HG03139 (cell line): ENCODE results near the gene SHTN1.

ENCODE experiments used
- ATAC-seq: cut with Tn5 transposase; IDR thresholded peaks from one replicate; pipeline ENCODE4 v1.9.1; 2021; ENCODE audit not compliant: unreplicated experiment

The SHTN1 gene

GRCh38 chr10:116985611-116986010 lies 19.4 kb downstream of the SHTN1 start:
- no peak for ATAC-seq

GRCh38 chr10:116984202-116984990 lies 20.6 kb downstream of the SHTN1 start:
- no peak for ATAC-seq

- no peak for ATAC-seq
Measured at GRCh38 chr10:116980041-116980440, 24.9 kb downstream of the SHTN1 start.

GRCh38 chr10:116978901-116979300 lies 26.1 kb downstream of the SHTN1 start:
- no peak for ATAC-seq

GRCh38 chr10:116974456-116975005 lies 30.5 kb downstream of the SHTN1 start:
- ATAC-seq: no peak

- ATAC-seq: no peak
Measured at GRCh38 chr10:116973946-116974455, 31.0 kb downstream of the SHTN1 start.

GRCh38 chr10:116973371-116973905 lies 31.5 kb downstream of the SHTN1 start:
- ATAC-seq: no peak

GRCh38 chr10:116972131-116972530 lies 32.9 kb downstream of the SHTN1 start:
- no peak for ATAC-seq

GRCh38 chr10:116970050-116970449 lies 34.9 kb downstream of the SHTN1 start:
- no peak for ATAC-seq

GRCh38 chr10:116968331-116968730 lies 36.7 kb downstream of the SHTN1 start:
- ATAC-seq: no peak

GRCh38 chr10:116961406-116962251 lies 43.4 kb downstream of the SHTN1 start:
- ATAC-seq: no peak

- ATAC-seq: no peak
Measured at GRCh38 chr10:116960066-116960776, 44.8 kb downstream of the SHTN1 start.

GRCh38 chr10:116952729-116953128 lies 52.3 kb downstream of the SHTN1 start:
- ATAC-seq: no peak

GRCh38 chr10:116948530-116948870 lies 56.5 kb downstream of the SHTN1 start:
- no peak for ATAC-seq

- no peak for ATAC-seq
Measured at GRCh38 chr10:116947841-116948529, 57.0 kb downstream of the SHTN1 start.

- ATAC-seq: no peak
Measured at GRCh38 chr10:116944911-116945310, 60.1 kb downstream of the SHTN1 start.

- ATAC-seq: no peak
Measured at GRCh38 chr10:116931806-116932205, 73.2 kb downstream of the SHTN1 start.

GRCh38 chr10:116926426-116926825 lies 78.6 kb downstream of the SHTN1 start:
- ATAC-seq: no peak

- ATAC-seq: no peak
Measured at GRCh38 chr10:116925056-116925455, 79.9 kb downstream of the SHTN1 start.

GRCh38 chr10:116919706-116920105 lies 85.3 kb downstream of the SHTN1 start:
- no peak for ATAC-seq
